Activated CD4-positive, alpha-beta T cell treated with anti-CD3 and anti-CD28 coated beads, Interleukin-2, amount 50 U/mL, for 48 hours (primary cell): ENCODE measurements around the gene CREB3.

Experiments used
- DNase-seq, 2 experiments: peaks; one replicate each; pipeline ENCODE4 v3.0.0-alpha.2; 2020

Gene CREB3, protein sequence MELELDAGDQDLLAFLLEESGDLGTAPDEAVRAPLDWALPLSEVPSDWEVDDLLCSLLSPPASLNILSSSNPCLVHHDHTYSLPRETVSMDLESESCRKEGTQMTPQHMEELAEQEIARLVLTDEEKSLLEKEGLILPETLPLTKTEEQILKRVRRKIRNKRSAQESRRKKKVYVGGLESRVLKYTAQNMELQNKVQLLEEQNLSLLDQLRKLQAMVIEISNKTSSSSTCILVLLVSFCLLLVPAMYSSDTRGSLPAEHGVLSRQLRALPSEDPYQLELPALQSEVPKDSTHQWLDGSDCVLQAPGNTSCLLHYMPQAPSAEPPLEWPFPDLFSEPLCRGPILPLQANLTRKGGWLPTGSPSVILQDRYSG

DNA sequence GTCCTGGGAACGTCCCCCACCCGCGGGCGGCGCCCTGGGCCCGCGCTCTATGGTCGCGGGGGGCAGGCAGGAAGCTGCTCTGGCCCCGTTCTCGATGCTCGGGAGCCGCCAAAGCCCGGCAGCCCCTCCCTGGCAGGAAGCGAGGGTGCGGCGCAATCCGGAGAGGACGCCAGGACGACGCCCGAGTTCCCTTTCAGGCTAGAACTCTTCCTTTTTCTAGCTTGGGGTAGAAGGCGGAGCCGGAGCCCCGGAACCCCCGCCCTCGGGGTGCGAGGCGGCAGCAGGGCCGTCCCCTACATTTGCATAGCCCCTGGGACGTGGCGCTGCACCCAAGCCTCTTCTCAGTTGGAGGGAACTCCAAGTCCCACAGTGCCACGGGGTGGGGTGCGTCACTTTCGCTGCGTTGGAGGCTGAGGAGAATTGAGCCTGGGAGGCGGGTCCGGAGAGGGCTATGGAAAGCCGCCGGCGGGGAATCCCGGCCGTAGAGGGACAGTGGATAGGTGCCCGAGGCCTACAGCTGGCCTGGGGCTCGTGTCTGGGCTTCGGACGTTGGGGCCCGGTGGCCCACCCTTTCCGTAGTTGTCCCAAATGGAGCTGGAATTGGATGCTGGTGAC, at the start of gene CREB3, which contains the start of gene TLN1:
TSS of gene CREB3 (plus strand) at position 482 of the 615 bp plus-strand sequence. CDS start at position 589, 107 bp downstream.
TSS of gene TLN1 (minus strand) at position 11 of the 615 bp plus-strand sequence. CDS start 6,501 bp downstream, outside the sequence.
- peak; percentile 96 to 98 for DNase-seq

DNA sequence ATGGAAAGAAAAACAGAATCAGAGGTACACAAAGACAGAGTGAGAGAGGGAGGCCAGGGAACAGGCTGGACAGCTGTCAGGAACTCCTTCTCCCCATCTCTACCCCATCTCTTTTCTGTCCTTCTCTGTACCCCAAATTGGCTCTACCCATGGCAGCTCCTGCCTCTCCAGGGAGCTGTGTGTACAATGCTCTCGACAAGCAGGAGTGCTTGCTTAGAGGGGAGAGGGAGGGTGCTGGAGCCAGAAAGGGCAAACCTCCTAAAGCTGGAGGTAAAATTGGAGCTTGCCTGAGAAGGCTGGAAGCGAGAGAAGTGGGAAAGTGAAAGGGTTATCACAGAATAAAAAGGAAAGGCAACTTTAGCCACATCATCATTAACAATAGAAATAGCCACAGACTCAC, 49.1 kb upstream of the CREB3 start:
- no peak for DNase-seq

DNA sequence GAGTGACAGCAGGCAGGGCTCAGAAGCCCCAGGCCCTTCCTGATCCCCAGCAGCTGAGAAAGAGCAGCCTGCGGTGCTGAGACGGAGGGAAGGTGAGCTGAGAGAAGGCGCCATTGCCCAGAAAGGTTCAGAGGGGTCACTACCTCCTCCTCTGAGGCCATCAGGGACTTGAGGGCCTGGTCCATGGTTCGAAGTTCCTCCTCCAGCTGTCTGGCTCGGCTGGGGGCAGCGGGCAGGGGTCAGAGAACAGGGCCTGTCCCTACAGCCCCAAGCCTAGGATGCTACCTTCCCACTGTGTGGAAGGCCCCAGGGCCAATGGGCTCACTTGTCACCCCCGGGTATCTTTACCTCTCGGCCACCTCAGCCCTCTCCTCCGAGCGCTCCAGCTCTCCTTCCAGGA, 47.5 kb upstream of the CREB3 start:
- no peak for DNase-seq

DNA sequence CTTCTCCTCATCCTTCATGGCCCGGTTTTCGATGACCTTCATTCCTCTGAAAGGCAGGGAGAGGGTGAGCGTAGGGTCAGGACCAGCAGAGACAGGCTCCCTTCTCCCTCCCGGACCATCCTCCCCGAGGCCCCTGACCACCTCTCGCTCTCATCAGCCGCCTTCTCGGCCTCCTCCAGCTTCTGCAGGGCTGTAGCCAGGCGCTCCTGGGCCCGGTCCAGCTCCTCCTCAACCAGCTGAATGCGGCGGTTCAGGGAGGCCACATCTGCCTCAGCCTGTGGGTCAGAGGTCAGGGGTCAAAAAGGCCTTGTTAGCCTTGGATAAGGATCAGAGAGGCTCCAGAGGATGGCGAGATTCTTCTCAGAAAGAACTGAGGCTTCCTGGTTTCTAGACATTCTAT, 47.0 kb upstream of the CREB3 start:
- DNase-seq: no peak

DNA sequence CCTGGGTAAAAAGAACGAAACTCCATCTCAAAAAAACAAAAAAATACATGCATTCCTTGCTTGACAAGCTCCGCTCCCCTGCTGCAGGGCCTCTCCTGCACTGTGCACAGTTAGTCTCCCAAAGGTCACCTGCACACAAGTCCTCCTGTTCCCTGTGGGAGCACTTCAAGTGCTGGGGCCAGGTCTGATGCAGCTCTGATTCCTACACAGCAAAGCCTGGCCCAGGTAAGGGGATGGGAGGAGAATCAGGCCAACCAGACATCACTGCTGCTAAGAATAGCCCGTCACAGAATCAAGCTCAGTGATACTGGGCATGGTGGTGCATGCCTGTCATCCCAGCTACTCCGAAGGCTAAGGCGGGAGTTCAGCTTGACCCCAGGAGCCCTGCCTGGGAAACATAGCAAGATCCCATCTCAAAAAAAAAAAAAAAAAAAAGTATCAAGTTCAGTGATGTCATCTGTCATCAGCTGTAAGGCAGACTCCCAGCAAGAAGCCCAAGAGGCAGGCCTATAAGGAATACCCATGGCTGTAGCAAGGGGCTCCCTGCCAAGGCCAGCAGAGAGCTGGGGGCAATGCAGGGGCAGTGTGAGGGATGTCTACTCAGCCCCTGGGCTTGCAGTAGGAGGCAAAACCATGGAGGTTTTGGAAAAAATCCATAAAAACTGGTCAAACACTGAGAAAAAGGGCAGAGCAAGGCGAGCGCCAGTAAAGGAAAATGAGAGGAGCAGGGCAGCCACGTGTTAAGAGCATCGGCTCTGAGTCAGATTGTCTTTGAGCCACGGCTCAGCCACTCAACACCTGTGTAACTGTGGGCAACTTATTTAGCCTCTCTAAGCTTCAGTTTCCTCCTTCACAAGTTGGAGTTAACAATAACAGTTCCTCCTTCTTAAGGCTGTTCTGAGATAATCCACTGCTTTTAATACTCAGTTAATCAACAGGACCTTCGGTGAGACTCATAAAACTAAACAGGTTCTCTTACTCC, 46.0 kb upstream of the CREB3 start:
- no peak for DNase-seq

DNA sequence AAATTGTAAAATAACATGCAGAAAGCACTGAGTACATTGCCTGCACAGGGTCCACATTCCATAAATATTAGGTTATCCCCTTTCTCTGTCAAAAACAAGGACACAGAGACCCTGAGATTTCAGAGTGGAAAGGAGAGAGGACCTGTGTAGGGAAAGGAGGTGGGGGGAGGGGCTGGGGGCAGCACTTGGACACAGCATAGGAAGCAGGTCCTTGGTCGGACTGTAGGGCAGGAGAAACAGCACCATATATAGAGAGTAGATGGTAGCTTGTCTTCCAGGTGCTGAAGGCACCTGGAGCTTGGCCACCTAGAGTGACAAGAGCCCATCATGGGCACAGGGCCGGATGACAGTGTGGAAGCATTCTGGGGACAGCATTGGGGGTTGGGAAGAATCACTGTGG, 45.2 kb upstream of the CREB3 start:
- DNase-seq: no peak

DNA sequence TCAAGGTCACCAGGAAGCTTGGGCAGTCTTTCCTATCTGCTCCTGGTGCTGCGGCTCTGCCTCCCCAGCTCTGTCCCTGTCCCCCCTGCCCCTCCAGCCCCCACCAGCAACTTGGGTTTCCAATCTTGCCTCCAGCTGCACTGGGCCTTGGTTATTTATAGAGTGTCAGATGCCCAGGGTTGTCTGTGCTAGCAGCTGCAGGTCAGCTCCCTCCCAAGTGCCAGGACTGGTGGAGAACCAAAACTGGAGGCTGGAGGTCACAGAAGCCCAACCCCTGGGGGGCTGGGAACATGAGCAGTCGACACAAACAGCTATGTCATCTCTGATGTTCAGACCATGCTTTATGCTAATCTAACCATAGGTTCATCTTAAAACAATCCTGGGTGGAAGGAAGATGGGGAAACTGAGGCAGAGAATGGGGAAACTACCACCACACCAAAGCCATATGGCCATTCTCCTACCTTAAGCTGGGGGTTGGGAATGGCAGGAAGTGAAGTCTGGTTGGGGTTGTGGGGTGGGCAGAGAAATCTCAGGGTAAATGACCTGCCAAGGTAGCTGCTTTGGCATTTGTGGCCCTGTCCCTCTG, 44.4 kb upstream of the CREB3 start:
- no peak for DNase-seq

DNA sequence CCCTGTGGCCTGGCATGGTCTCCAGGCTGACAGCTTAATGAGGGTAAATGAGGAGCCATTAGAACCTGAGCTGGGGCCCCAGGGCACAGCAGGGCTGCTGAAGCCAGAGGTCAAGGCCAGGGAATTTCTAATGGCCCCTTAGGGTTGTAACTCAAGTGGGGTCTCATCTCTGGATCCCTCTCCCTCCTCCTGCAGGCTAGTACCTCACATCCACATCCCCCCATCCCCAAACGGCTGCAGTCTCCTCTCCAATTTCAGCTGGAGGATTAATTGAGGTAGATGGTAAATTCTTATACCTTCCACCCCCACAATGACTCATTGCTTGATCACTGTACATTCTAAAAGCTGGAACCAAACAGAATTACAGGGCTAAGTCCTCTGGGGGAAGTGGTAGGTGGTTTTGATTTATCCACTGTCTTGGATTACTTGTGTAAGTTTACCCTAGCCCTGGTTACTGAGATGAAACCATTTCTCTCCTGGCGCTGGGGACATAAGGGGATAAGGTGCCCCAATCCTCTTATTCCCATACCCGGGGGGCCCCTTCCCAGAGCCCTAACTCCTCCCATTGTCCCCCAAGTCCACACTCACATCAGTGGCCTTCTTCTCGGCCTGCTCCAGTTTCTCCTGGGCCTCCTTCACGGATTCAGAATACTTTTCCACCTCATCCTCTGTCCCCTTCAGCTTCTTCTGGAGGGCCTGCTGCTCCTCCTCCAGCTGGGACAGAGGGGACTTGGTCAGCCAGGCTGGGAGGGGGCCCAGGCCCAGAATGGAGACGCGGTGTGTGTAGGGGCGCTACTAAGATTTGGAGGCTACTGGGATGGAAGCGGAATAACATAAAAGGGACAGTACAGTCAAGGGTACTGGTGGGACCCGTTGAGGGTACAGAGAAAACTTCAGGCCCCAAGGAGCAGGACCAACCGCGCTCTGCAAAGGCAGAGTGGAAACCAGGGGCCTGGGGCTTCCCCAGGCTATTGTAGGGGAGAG, 43.6 kb upstream of the CREB3 start:
- peak in 1 of 2 experiments; percentile 16 for DNase-seq

DNA sequence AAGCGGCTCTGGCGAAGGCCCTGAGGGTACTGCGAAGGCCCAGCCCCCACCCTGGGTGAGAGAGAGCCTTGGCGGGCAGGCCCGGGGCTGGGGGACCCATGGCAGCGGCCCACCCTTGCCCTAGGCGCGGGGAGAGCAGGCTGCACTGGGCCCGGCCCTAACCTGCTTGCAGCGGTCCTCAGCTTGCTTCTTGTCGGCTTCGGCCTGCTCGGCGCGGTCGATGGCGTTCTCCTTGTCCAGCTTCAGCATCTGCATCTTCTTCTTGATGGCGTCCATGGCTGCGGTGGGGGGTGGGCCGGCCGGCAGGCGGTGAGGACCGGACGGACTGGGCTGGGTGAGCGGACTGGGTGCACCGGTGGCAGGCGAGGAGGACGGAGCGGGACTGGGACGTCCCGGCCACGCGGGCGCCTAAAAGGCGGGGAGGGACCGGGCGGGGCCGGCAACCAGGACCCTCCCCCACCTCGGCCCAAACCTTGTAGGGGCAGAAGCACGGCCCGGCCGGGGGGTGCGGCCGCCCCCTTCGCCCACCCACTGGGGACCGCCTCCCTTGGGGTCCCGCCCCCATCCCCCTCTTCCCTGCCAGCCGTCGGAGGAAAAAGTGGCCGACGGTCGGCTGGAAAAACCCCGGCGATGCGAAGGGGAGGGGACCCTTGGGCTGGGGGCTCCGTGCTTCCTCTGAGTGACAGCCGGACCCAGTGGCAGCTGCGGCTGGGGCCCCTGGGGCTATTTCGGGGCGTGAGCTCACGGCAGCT, 42.7 kb upstream of the CREB3 start, which contains the start of gene TPM2:
TSS of gene TPM2 (minus strand) at position 384 of the 752 bp plus-strand sequence. CDS start at position 276, 108 bp downstream.
- no peak for DNase-seq

DNA sequence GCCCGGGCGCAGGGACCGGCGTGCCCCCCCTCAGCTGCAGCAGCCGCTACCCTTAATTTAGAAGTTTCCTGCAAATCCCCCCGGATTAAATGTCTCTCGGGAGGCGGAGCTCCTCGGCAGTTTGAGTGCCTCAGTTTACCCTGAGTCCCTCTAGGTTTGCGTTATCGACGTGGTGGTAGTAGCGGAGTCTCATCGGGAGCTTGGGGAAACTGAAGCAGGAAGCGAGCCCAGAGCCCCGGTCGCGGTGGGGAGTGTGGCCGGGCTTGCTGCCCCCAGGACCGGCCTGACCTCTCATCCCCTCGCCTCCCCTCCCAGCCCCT, 42.2 kb upstream of the CREB3 start:
- DNase-seq: no peak

DNA sequence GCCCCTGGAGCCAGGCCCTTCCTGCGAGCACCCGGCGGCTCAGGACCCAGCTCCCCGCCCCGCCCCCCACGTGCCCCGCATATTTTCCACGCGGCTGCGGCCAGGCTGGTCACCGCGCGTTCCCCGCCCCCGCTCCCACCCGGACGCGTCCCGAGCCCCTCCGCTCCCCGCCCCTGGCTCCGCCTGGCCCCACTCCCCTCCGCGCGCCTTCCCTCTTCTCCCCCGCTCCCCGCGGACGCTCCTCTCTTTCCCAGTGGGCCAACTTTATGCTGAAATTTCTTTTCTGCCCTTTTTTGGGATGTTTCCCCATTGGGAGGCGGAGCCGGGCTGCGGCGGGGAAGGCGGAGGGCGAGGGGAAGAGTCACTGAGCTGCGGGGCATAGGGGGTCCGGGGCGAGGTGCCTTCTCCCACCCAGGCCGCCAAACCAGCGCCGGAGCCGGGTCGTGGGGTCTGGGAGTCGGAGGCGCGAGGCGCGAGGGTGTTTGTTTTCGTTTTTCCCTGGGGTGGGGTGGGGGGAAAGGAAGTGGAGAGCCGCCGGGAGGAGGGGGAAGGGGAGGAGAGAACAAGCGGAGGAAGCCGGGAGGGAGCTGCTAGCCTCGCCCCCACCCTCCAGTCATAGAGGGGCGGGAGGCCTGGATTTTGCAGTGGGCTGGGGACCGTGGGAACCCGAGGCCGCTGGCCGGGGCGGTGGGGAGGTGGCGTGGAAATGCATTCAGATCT, 41.7 kb upstream of the CREB3 start:
- DNase-seq: peak; percentile 50 to 52

DNA sequence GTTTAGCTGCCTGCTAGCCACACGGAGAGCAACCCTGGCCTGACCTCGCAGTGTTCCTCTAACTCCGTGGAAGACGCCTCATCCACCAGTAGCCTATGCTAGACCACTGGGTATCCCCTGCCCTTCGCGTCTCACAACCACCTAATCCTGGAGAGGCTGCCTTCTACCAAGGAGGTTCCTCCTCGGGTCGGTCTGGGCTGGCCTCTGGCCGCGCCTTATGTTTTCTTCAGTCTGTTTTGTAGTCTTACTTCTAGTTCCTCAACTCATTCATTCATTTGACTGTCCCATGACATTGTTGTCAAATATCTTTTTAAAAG, 41.2 kb upstream of the CREB3 start:
- DNase-seq: no peak

DNA sequence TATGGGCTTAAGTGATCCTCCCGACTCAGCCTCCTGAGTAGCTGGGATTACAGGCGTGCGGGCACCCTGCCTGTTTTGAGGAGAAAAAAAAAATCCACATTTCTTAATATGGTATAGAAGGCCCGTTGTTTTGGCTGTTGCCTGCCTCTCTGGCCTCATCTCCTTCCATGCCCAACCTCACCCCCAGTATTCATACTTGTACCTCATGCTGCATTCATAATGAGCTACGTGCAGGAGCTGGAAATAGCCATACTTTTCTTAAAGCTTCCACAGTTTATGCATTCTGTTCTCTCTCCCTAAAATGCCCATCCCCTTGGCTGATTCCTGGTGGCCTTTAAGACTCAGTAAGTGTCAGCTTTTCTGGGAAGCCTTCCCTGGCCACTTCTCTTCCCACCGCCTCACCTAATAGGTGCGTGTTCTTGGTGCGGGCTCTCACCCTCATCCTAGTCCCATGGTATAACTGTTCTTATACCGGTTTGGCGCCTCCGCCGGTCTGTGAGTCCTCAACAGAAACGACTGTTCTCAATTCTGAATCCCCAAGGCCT, 40.6 kb upstream of the CREB3 start:
- DNase-seq: no peak

DNA sequence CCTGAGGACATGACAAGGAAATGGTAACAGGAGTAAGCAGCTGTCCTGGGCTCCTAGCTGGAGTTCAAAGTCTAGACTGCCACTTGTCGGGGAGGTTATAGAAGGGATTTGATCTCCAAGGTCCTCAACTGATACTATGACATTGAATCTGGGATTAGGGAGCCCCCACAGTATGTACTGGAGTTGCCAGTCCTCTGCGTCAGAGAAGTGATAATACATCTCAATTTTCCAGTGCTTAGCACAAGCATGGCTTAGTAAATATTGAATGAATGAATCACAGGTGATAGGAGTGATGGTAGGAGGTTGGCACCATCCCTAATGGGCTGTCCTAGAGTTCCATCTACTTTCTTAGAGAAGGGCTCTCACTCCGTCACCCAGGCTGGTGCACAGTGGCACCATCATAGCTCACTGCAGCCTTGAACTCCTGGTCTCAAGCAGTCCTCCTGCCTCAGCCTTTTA, 36.5 kb upstream of the CREB3 start:
- no peak for DNase-seq

DNA sequence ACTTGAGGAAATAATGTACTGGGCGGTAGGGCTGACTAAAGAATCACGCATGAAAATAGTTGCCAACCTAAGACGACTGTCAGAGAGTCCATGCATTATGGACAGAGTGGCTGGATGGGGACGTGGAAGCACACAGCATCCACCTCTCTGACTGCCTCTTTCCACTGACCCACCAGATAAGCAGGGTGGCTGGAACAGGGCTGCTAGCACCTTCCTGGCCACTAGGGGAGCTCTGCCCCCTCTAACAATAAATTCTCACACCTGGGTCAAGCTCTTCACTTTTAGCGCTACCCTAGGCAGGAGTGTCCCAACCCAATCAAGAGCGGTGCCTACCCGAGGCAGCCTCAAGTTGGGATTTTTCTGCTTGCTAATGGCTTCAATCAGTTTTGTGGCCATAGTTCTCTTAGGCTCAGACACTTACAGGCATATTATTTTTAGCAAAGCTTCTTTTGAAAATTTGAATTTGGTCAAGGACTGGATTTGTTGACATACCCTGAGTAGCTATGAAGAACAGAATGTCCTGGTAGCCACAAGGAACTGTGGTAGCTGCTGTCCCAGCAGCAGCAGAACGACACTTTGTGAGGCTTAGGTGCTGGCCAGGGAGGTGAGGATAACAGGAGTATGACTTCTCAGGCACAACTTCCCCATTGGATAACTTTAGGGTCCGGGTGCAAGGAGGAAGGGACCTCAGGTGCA, 35.8 kb upstream of the CREB3 start:
- DNase-seq: peak; percentile 56 to 68

DNA sequence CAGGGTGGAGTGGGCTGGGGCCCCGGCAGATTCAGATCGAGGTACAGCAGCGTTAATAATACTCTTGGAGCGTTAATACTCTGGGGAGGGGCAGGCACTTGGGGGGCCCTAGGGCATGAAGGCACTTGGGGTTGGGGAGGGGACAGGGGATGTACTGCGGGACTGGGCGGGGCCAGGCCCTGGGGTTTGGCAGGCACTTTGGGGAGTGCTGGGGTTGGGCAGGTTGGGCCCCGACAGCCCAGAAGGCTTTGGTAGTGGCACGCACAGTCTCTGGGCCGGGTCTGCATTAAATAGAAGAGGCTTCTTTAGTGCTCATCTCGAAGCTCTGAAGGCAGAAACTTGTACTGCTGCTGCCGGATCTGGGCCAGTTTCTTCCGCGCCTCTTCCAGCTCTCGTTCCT, 35.0 kb upstream of the CREB3 start:
- DNase-seq: no peak

DNA sequence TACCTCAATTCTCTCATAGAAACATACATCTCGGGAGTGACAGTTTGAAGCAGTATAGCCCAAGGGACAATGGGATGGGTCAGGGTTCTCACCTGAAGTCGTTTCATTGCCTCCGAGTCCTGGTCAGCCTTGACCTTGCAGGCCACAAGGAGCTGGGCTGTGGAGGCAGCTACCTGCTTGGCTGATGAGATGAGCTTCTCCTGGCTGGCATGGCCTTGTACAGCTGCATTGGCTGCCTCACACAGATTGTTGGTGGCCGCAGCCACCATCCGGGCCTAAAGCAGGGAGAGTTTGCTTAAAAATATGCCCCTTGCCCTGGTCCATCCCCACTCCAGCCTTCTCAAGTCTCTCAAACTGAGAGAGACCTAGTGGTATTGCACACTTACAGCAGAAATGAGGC, 34.2 kb upstream of the CREB3 start:
- DNase-seq: no peak

DNA sequence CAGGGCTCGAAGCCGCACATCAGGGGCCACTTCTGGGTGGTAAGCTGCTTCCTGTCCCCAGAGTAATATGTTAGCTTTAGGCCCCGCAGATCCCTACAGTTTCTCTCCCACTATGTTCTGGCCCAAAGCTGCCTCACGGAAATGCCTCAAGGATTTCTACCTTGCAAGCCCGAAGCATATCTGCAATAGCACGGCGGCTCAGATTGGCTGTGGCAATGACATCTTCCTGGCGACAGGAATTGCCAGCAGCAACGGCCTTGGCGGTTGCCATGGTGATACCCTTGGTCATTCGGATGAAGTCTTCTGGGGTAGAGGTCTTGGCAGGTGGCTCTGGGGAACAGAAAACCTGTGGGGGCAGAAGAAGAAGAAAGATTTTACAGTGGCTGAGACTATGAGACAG, 32.4 kb upstream of the CREB3 start:
- DNase-seq: no peak

DNA sequence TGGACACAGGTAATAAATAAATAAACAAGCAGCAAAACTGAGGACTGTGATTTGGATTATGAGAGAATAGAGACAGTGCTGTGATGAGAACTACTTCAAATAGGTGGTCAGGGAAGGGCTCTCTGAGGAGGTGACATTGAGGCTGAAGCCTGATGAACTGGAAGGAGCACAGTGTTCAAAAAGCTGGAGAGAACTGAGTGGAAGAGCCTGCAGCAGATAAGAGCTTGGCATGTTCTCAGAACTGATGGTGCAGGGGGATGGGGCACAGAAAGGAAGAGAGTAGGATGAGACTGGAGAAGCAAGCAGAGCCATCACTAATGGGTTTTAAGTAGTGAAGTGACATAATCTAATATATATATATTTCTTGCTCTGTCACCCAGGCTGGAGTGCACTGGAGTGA, 31.5 kb upstream of the CREB3 start:
- DNase-seq: no peak
